A673 (cell line): ENCODE results near the gene TBX20. TPM values are rescaled to one million over a fixed set of nuclear protein-coding genes. Genes with fewer than 3 reads are reported as not detected.

Experiments
- BruUV-seq: library from RNA; stranded (reverse); fragments of 400-500 nt; replicated peaks from 2 replicates; lab custom pipeline; 2021; lab: Mats Ljungman, UMichigan
- CTCF ChIA-PET: fragments of 300-600 bp; sonication (Branson Sonifier 250); formaldehyde crosslinking; loops from one replicate; lab custom pipeline; 2022; ENCODE audit warnings: antibody characterized with exemption; lab: Charles Lee
- POLR2A ChIA-PET: fragments of 300-600 bp; sonication (Branson Sonifier 250); formaldehyde crosslinking; loops from one replicate; lab custom pipeline; 2022; ENCODE audit warnings: antibody characterized with exemption; ENCODE audit not compliant: low non-redundant PET; lab: Charles Lee
- DNase-seq: peaks from one replicate; pipeline ENCODE4 v3.0.0-alpha.2; 2015; ENCODE audit warnings: low spot score
- H3K27ac ChIP-seq: fragments of 200-600 bp; sonication (generic); 2 replicates; pipeline ENCODE4 v1.5.1; 2016; ENCODE audit warnings: mixed run types, low read depth, mild to moderate bottlenecking, mixed read lengths, antibody characterized with exemption, low read length; ENCODE audit not compliant: poor library complexity, severe bottlenecking
- H3K27me3 ChIP-seq: fragments of 200-600 bp; sonication (generic); replicated peaks from 2 replicates; pipeline ENCODE4 v1.6.1; 2017; ENCODE audit warnings: mixed run types, low read depth, mild to moderate bottlenecking, mixed read lengths, antibody characterized with exemption, low read length; ENCODE audit not compliant: insufficient read depth, poor library complexity
- H3K36me3 ChIP-seq: fragments of 200-600 bp; sonication (generic); 2 replicates; pipeline ENCODE4 v1.6.1; 2016; ENCODE audit warnings: mixed run types, mild to moderate bottlenecking, mixed read lengths, antibody characterized with exemption, low read length; ENCODE audit not compliant: insufficient read depth, poor library complexity, severe bottlenecking
- H3K4me1 ChIP-seq: fragments of 200-600 bp; sonication (generic); 2 replicates; pipeline ENCODE4 v1.6.1; 2017; ENCODE audit warnings: mixed run types, mild to moderate bottlenecking, mixed read lengths, antibody characterized with exemption, low read length; ENCODE audit not compliant: insufficient read depth, poor library complexity, severe bottlenecking
- H3K4me3 ChIP-seq: fragments of 200-600 bp; sonication (generic); 2 replicates; pipeline ENCODE4 v1.5.1; 2016; ENCODE audit warnings: low read depth, mixed run types, mild to moderate bottlenecking, mixed read lengths, low read length; ENCODE audit not compliant: poor library complexity, severe bottlenecking
- H3K9me3 ChIP-seq: fragments of 200-600 bp; sonication (generic); 2 replicates; pipeline ENCODE4 v1.6.1; 2016; ENCODE audit warnings: mixed run types, low read depth, mild to moderate bottlenecking, mixed read lengths, antibody characterized with exemption, low read length; ENCODE audit not compliant: poor library complexity, severe bottlenecking
- EZH2 ChIP-seq: fragments of 200-600 bp; sonication (generic); IDR thresholded peaks from 2 replicates; pipeline ENCODE4 v1.6.1; 2017; ENCODE audit warnings: borderline replicate concordance, low read depth, mild to moderate bottlenecking, mixed read lengths, antibody characterized with exemption, low read length; ENCODE audit not compliant: poor library complexity, severe bottlenecking
- intact Hi-C: fragments of 100-400 bp; cut with micrococcal nuclease; formaldehyde crosslinking; loops from one replicate; pipeline ENCODE4 v1.10.0; 2022; ENCODE audit not compliant: unreplicated experiment
- total RNA-seq: library from RNA; stranded (reverse); gene quantifications from 2 replicates; pipeline ENCODE4 v1.2.3, GENCODE V29; 2021
- TF ChIP-seq, protein P1 (sequence below): fragments of 300-800, 200-600 bp; sonication (generic); conservative IDR thresholded peaks from 2 replicates; pipeline ENCODE4 v1.5.1; 2017; ENCODE audit warnings: low read depth, mild to moderate bottlenecking, antibody characterized with exemption, low read length, moderate library complexity, mixed read lengths

Gene TBX20
- total RNA-seq, 1 experiment from 2014 or later = 1.8 TPM

GRCh38 chr7:35259523-35259908, 5.6 kb upstream of the TBX20 start:
- TF ChIP-seq, protein P1, sequence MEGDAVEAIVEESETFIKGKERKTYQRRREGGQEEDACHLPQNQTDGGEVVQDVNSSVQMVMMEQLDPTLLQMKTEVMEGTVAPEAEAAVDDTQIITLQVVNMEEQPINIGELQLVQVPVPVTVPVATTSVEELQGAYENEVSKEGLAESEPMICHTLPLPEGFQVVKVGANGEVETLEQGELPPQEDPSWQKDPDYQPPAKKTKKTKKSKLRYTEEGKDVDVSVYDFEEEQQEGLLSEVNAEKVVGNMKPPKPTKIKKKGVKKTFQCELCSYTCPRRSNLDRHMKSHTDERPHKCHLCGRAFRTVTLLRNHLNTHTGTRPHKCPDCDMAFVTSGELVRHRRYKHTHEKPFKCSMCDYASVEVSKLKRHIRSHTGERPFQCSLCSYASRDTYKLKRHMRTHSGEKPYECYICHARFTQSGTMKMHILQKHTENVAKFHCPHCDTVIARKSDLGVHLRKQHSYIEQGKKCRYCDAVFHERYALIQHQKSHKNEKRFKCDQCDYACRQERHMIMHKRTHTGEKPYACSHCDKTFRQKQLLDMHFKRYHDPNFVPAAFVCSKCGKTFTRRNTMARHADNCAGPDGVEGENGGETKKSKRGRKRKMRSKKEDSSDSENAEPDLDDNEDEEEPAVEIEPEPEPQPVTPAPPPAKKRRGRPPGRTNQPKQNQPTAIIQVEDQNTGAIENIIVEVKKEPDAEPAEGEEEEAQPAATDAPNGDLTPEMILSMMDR = no peak
- no peak for TF ChIP-seq EZH2
- Histone ChIP-seq H3K27ac (no peak overlapping the region), H3K27me3 (peaks cover 92% of the 10 kb centered on the region), H3K4me3 (no peak overlapping the region), H3K4me1 (no peaks in the 10 kb centered on the region), H3K9me3 (no peaks in the 10 kb centered on the region), H3K36me3 (no peaks in the 10 kb centered on the region)
- CTCF ChIA-PET = no interaction called here
- POLR2A ChIA-PET = no interaction called here
- DNase-seq = no peak
- intact Hi-C loops = no loop called here
- BruUV-seq = no TSS peak

DNA sequence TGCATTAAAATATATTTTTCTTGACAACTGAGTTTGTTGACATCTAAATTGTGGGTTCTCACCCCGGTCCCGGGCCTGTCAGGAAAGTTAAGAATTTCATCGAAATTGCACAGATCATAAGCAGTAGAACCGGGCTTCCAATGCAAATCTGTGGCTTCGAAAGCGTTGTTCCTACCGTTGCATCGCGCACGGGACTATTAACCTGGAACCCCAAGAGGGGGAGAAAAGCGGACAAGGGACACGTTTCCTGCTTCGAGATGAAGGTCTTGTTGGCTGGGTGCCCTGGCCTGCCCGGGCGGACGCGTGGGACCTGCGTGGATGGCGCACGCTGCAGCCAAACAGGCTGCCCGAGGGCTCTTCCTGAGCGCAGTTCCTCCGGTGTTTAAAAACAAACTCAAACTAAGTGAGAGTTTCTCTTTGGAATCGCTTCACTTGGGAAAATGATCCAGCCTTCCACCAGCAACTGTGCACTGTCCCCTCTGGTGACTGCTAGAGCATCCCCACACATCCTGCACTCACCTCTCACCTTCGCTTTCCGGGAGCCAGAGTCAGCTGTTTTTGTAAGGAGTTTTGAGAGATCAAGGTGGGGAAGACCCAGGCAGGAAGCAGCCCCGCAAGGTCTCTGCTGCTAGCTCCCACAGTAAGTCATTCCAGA, 5.1 kb upstream of the TBX20 start:
- Histone ChIP-seq H3K27me3 (peaks cover 97% of the 10 kb centered on the region), H3K27ac (no peak overlapping the region), H3K4me1 (no peaks in the 10 kb centered on the region), H3K4me3 (no peak overlapping the region), H3K9me3 (no peaks in the 10 kb centered on the region), H3K36me3 (no peaks in the 10 kb centered on the region)
- no peak for DNase-seq
- no TSS peak for BruUV-seq
- TF ChIP-seq EZH2 = no peak
- TF ChIP-seq, protein P1 = no peak
- CTCF ChIA-PET = no interaction called here
- intact Hi-C loops = no loop called here
- POLR2A ChIA-PET = no interaction called here

DNA sequence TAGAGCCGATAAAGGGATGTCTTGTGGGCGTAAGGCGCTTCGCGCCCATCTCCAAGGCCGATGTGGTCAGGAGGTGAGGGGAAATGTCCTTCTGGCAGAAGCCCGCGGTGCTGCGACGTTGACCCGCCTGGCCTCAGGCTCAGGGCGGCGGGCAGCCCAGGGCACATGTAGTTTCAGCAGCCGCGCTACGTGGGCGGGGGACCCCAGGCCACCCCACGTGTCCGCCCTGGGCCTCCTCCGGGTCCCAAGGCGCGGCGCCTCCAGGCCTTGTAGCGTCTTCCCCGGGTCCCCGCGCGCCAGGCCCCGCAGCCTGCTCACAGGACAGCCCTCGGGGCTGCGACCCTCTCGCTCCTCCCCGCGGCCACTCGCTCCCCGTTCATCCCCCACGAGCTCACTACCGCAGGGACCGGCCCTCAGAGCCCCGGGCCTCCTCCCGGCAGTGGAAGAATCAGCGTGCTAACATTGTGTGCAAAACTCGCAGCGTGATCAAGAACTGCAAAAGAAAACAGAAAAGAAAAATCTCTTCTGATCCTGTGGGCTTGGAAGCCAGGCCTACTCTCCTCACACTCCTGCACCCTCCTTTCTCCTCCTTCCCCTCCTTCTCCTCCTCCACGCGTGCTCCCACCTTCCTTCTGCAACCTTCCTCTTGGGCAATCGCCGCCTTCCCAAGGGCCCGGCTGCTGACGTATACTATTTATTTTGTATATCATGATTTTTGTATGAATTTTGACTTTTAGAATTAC, 4.4 kb upstream of the TBX20 start:
- POLR2A ChIA-PET = no interaction called here

More for the DNA sequence above, 4.4 kb upstream of the TBX20 start:
- H3K27me3 ChIP-seq = peaks cover 99% of the 10 kb centered on the region
- H3K27ac ChIP-seq = no peak overlapping the region
- no peaks in the 10 kb centered on the region for H3K9me3 ChIP-seq
- CTCF ChIA-PET = no interaction called here
- no peaks in the 10 kb centered on the region for H3K4me1 ChIP-seq
- no peak for DNase-seq
- TF ChIP-seq, protein P1 = no peak
- TF ChIP-seq EZH2 = no peak
- intact Hi-C loops = no loop called here
- no peak overlapping the region for H3K4me3 ChIP-seq
- no peaks in the 10 kb centered on the region for H3K36me3 ChIP-seq
- BruUV-seq = no TSS peak
